Measurements from ENCODE around the gene MUC5B.

The MUC5B gene

GRCh38 chr11:1304380-1304779, 81.5 kb downstream of the MUC5B start:
- H3K27ac ChIP-seq (ENCODE audit: low read depth, low read length) = no peak overlapping the region
- peaks cover 2 to 60% (median 48%) of the 10 kb centered on the region in 5 donors for H3K4me1 ChIP-seq (ENCODE audit: control insufficient read depth in 5 of 5, insufficient read depth in 5 of 5, low read length in 5 of 5)
- H3K9me3 ChIP-seq (ENCODE audit: control insufficient read depth in 5 of 5, low read length in 5 of 5) = no peaks in the 10 kb centered on the region
- H3K36me3 ChIP-seq (ENCODE audit: control insufficient read depth in 5 of 5, insufficient read depth in 5 of 5, low read length in 5 of 5) = peaks cover 0 to 25% (median 9%) of the 10 kb centered on the region in 5 donors
- peak overlapping the region in 1 of 5 donors; percentile 29 for H3K9ac ChIP-seq (ENCODE audit: low read length in 5 of 5)
- H3K27me3 ChIP-seq (ENCODE audit: control insufficient read depth in 5 of 5, insufficient read depth in 4 of 5, low read length in 5 of 5) = no peaks in the 10 kb centered on the region
- H3K4me3 ChIP-seq (ENCODE audit: low read depth in 1 of 5, low read length in 5 of 5) = no peak overlapping the region

DNA sequence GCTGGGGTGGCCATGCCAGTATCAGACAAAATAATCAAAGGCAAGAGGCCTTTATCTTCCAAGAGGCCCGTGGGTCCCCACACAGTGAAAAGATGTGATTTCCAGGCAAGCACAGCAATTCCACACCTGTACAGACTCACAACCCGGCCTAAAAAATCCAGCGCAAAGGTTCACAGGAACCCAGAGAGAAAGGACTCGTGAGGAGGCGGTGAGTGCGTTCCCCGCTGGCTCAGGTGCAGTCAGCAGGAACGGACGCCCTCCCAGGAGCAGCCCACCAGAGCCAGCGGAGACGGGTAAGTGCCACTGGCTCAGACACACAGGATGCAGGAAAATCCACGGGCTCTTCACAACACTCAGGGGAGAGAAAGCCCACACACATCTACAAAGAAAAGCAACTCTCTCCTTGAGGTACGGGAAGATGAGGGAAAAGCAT, 82.2 kb downstream of the MUC5B start:
- Histone ChIP-seq H3K36me3 (ENCODE audit: control insufficient read depth in 5 of 5, insufficient read depth in 5 of 5, low read length in 5 of 5) (peaks cover 0 to 22% (median 7%) of the 10 kb centered on the region in 5 donors), H3K4me3 (ENCODE audit: low read depth in 1 of 5, low read length in 5 of 5) (no peak overlapping the region), H3K9me3 (ENCODE audit: control insufficient read depth in 5 of 5, low read length in 5 of 5) (no peaks in the 10 kb centered on the region), H3K27me3 (ENCODE audit: control insufficient read depth in 5 of 5, insufficient read depth in 4 of 5, low read length in 5 of 5) (no peaks in the 10 kb centered on the region), H3K27ac (ENCODE audit: low read depth, low read length) (no peak overlapping the region), H3K4me1 (ENCODE audit: control insufficient read depth in 5 of 5, insufficient read depth in 5 of 5, low read length in 5 of 5) (peaks cover 2 to 59% (median 47%) of the 10 kb centered on the region in 5 donors), H3K9ac (ENCODE audit: low read length in 5 of 5) (peak overlapping the region in 1 of 5 donors; percentile 23)

DNA sequence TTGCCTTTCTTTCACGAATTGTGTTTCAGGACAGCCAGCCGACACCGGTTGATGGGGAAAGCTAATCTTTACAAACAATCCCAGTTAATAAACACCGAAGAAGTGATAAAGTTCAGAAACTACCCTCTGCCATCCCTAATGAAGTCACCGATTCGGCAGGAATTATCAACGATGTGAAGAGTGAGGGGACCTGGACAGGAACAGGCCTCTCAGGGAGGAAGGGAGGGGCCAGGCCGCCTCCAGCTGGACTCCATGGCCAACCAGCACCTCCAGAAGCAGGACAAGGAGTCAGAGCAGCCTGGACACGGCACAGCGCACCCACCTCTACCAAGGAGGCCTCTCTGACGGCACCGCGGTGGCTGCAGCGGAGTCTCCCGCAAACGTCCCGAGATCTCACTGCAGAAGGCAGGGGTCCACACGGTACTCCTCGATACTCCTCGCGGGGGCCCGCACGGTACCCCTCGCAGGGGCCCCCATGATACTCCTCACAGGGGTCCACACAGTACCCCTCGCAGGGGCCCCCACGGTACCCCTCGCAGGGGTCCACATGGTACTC, 82.7 kb downstream of the MUC5B start:
- Histone ChIP-seq H3K4me1 (ENCODE audit: control insufficient read depth in 5 of 5, insufficient read depth in 5 of 5, low read length in 5 of 5) (peaks cover 2 to 64% (median 52%) of the 10 kb centered on the region in 5 donors), H3K9ac (ENCODE audit: low read length in 5 of 5) (peak overlapping the region in 1 of 5 donors; percentile 23), H3K9me3 (ENCODE audit: control insufficient read depth in 5 of 5, low read length in 5 of 5) (no peaks in the 10 kb centered on the region), H3K4me3 (ENCODE audit: low read depth in 1 of 5, low read length in 5 of 5) (no peak overlapping the region), H3K27me3 (ENCODE audit: control insufficient read depth in 5 of 5, insufficient read depth in 4 of 5, low read length in 5 of 5) (no peaks in the 10 kb centered on the region), H3K36me3 (ENCODE audit: control insufficient read depth in 5 of 5, insufficient read depth in 5 of 5, low read length in 5 of 5) (peaks cover 0 to 21% (median 7%) of the 10 kb centered on the region in 5 donors), H3K27ac (ENCODE audit: low read depth, low read length) (no peak overlapping the region)

GRCh38 chr11:1306186-1307162, 83.6 kb downstream of the MUC5B start:
- H3K4me1 ChIP-seq (ENCODE audit: control insufficient read depth in 5 of 5, insufficient read depth in 5 of 5, low read length in 5 of 5) = peaks cover 2 to 70% (median 54%) of the 10 kb centered on the region in 5 donors

GRCh38 chr11:1307163-1307870, 84.5 kb downstream of the MUC5B start:
- H3K9ac ChIP-seq (ENCODE audit: low read length in 5 of 5) = peak overlapping the region in 3 of 5 donors; percentile 1 to 79 (median 10)
- H3K9me3 ChIP-seq (ENCODE audit: control insufficient read depth in 5 of 5, low read length in 5 of 5) = peaks cover 3 to 11% (median 8%) of the 10 kb centered on the region in 5 donors
- H3K4me3 ChIP-seq (ENCODE audit: low read depth in 1 of 5, low read length in 5 of 5) = peak overlapping the region in 1 of 5 donors; percentile 22
- H3K4me1 ChIP-seq (ENCODE audit: control insufficient read depth in 5 of 5, insufficient read depth in 5 of 5, low read length in 5 of 5) = peaks cover 2 to 70% (median 52%) of the 10 kb centered on the region in 5 donors
- H3K27ac ChIP-seq (ENCODE audit: low read depth, low read length) = no peak overlapping the region
- H3K27me3 ChIP-seq (ENCODE audit: control insufficient read depth in 5 of 5, insufficient read depth in 4 of 5, low read length in 5 of 5) = no peaks in the 10 kb centered on the region
- H3K36me3 ChIP-seq (ENCODE audit: control insufficient read depth in 5 of 5, insufficient read depth in 5 of 5, low read length in 5 of 5) = peaks cover 0 to 17% (median 7%) of the 10 kb centered on the region in 5 donors

More at GRCh38 chr11:1306186-1307162, 83.6 kb downstream of the MUC5B start:
- Histone ChIP-seq H3K27ac (ENCODE audit: low read depth, low read length) (no peak overlapping the region), H3K9ac (ENCODE audit: low read length in 5 of 5) (peak overlapping the region in 1 of 5 donors; percentile 79), H3K9me3 (ENCODE audit: control insufficient read depth in 5 of 5, low read length in 5 of 5) (peaks cover 0 to 3% (median under 1%) of the 10 kb centered on the region in 5 donors), H3K36me3 (ENCODE audit: control insufficient read depth in 5 of 5, insufficient read depth in 5 of 5, low read length in 5 of 5) (peaks cover 0 to 17% (median 7%) of the 10 kb centered on the region in 5 donors), H3K27me3 (ENCODE audit: control insufficient read depth in 5 of 5, insufficient read depth in 4 of 5, low read length in 5 of 5) (no peaks in the 10 kb centered on the region), H3K4me3 (ENCODE audit: low read depth in 1 of 5, low read length in 5 of 5) (peak overlapping the region in 1 of 5 donors; percentile 22)

DNA sequence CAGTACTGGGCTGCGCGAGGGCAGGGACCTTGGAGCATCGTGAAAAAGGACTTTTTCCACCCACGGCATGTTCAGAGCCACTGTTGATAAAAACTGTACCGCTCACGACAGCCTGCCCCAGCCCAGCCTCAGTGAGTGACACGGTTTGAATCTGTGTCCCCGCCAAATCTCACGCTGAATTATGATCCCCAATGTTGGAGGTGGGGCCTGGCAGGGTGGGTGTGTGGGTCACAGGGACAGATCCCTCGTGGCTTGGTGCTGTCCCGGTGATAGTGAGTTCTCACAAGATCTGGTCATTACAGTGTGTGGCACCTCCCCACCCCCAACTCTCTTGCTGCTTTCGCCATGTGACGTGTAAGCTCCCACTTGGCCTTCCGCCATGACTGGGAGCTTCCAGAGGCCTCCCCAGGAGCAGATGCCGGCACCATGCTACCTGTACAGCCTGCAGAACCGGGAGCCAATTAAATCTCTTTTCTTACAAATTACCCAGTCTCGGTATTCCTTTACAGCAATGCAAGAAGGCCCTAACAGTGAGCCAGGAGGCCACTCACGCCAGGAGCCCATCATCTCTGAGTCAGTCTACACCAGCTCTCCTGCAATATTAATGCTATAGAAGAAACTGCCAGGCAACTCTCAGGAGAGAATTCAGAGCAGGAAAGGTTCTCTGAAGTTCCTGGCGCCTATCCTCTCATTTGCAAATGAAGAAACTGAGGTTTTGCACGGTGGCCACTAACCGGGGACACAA, 85.3 kb downstream of the MUC5B start:
- peaks cover 0 to 16% (median 7%) of the 10 kb centered on the region in 5 donors for H3K36me3 ChIP-seq (ENCODE audit: control insufficient read depth in 5 of 5, insufficient read depth in 5 of 5, low read length in 5 of 5)
- H3K9ac ChIP-seq (ENCODE audit: low read length in 5 of 5) = peak overlapping the region; percentile 10 to 82 (median 79)
- H3K9me3 ChIP-seq (ENCODE audit: control insufficient read depth in 5 of 5, low read length in 5 of 5) = peaks cover 3 to 11% (median 8%) of the 10 kb centered on the region in 5 donors
- H3K4me1 ChIP-seq (ENCODE audit: control insufficient read depth in 5 of 5, insufficient read depth in 5 of 5, low read length in 5 of 5) = peaks cover 2 to 62% (median 43%) of the 10 kb centered on the region in 5 donors
- H3K27ac ChIP-seq (ENCODE audit: low read depth, low read length) = peak overlapping the region; percentile 84
- no peaks in the 10 kb centered on the region for H3K27me3 ChIP-seq (ENCODE audit: control insufficient read depth in 5 of 5, insufficient read depth in 4 of 5, low read length in 5 of 5)
- peak overlapping the region; percentile 54 to 89 (median 70) for H3K4me3 ChIP-seq (ENCODE audit: low read depth in 1 of 5, low read length in 5 of 5)

DNA sequence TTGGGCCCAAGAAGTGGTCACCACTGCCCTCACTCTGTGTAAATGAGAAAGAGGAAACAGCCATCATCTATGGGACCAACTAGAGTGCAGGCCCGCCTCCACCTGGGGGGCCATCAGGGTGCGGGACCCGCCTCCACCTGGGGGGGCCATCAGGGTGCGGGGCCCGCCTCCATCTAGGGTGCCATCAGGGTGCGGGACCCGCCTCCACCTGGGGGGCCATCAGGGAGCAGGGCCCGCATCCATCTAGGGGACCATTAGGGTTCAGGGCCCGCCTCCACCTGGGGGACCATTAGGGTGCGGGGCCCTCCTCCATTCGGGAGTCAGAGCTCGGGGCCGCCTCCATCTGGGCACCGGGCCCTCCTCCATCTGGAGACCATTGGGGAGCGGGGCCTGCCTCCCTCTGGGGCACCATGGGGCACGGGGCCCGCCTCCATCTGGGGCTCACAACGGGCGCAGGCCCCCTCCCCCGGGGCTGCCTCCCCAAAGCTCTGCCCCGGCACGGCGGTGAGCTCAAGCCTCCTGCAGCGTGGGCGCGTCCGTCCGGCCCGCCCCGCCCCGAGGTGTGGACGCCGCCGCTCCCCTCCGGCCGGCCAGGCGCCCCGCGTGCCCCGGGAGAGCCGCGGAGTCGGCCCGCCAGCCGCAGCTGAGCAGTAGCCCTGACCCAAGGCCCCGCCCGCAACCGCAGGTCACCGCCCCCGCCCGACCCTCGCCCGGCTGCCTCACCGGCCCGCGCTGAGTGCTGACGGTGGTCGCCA, 86.1 kb downstream of the MUC5B start:
- H3K36me3 ChIP-seq (ENCODE audit: control insufficient read depth in 5 of 5, insufficient read depth in 5 of 5, low read length in 5 of 5) = peaks cover 0 to 16% (median 7%) of the 10 kb centered on the region in 5 donors
- H3K27ac ChIP-seq (ENCODE audit: low read depth, low read length) = peak overlapping the region; percentile 84
- peak overlapping the region in 4 of 5 donors; percentile 74 to 82 (median 80) for H3K9ac ChIP-seq (ENCODE audit: low read length in 5 of 5)
- peaks cover 3 to 11% (median 8%) of the 10 kb centered on the region in 5 donors for H3K9me3 ChIP-seq (ENCODE audit: control insufficient read depth in 5 of 5, low read length in 5 of 5)
- H3K27me3 ChIP-seq (ENCODE audit: control insufficient read depth in 5 of 5, insufficient read depth in 4 of 5, low read length in 5 of 5) = no peaks in the 10 kb centered on the region
- H3K4me3 ChIP-seq (ENCODE audit: low read depth in 1 of 5, low read length in 5 of 5) = peak overlapping the region; percentile 54 to 89 (median 70)
- peaks cover 2 to 55% (median 37%) of the 10 kb centered on the region in 5 donors for H3K4me1 ChIP-seq (ENCODE audit: control insufficient read depth in 5 of 5, insufficient read depth in 5 of 5, low read length in 5 of 5)

DNA sequence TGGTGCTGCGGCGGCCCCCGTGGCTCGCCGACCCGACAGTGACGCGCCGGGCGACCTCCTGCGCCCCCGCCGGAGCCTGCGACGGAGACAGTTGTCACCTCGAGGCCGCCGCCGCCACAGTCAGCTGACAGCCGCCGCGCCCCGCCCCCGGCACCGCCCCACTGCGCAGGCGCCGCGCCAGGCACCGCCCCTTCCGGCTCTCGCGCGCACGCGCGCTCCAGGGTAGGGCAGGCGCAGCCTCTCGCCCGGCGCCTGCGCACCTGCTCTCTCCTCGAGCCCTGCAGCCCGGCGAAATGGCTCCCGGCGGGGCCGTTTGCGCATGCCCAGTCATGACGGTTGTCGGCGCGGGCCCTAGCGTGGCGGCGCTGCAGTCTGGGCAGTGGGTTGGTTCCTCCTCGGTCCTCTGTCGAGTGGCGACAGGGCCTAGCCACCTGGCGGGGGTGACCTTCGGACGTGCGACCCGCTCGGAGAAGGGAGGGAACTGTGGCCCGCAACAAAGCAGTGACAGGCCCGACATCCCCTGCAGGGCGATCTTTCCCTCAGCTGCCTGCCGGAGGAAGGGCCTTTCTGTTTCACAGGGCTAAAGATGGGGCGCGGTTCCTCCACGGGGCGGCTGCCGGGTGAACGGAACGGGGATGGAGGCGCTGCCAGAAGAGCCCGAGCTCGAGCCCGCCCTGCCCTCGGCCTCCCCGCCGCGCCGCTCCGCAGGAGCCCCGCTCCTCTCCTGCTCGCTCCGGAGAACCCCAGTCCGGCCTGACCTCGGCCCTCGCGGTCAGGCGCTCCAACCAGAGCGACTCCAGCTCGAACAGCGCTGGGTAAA, 86.8 kb downstream of the MUC5B start, which contains the start of gene TOLLIP:
TOLLIP (minus strand) TSS at position 135 of the 820 bp plus-strand sequence; CDS start at position 1, 134 bp downstream.
- Histone ChIP-seq H3K36me3 (ENCODE audit: control insufficient read depth in 5 of 5, insufficient read depth in 5 of 5, low read length in 5 of 5) (peaks cover 0 to 16% (median 7%) of the 10 kb centered on the region in 5 donors), H3K27ac (ENCODE audit: low read depth, low read length) (peak within 1 kb of the TSS; percentile 84), H3K9ac (ENCODE audit: low read length in 5 of 5) (peak within 1 kb of the TSS; percentile 63 to 88 (median 80)), H3K9me3 (ENCODE audit: control insufficient read depth in 5 of 5, low read length in 5 of 5) (peaks cover 3 to 11% (median 8%) of the 10 kb centered on the region in 5 donors), H3K4me3 (ENCODE audit: low read depth in 1 of 5, low read length in 5 of 5) (peak within 1 kb of the TSS; percentile 64 to 89 (median 75)), H3K4me1 (ENCODE audit: control insufficient read depth in 5 of 5, insufficient read depth in 5 of 5, low read length in 5 of 5) (peaks cover 2 to 51% (median 34%) of the 10 kb centered on the region in 5 donors), H3K27me3 (ENCODE audit: control insufficient read depth in 5 of 5, insufficient read depth in 4 of 5, low read length in 5 of 5) (no peaks in the 10 kb centered on the region)

All from subcutaneous abdominal adipose tissue (tissue), 5 donors.